AG08396 (cell line): ENCODE measurements around the gene PALLD.

Experiments
- DNase-seq: peaks from one replicate; pipeline ENCODE4 v3.0.0; 2012; ENCODE audit warnings: low spot score, mixed read lengths

PALLD gene

GRCh38 chr4:168648494-168648893 lies 151.6 kb downstream of the PALLD start:
- no peak for DNase-seq

- DNase-seq = peak; percentile 15
Observed at GRCh38 chr4:168648929-168649328, 152.1 kb downstream of the PALLD start.

GRCh38 chr4:168651374-168651773 lies 154.5 kb downstream of the PALLD start:
- no peak for DNase-seq

- DNase-seq = no peak
Observed at GRCh38 chr4:168651864-168652263, 155.0 kb downstream of the PALLD start.

GRCh38 chr4:168652755-168653154 lies 155.9 kb downstream of the PALLD start:
- no peak for DNase-seq

DNA sequence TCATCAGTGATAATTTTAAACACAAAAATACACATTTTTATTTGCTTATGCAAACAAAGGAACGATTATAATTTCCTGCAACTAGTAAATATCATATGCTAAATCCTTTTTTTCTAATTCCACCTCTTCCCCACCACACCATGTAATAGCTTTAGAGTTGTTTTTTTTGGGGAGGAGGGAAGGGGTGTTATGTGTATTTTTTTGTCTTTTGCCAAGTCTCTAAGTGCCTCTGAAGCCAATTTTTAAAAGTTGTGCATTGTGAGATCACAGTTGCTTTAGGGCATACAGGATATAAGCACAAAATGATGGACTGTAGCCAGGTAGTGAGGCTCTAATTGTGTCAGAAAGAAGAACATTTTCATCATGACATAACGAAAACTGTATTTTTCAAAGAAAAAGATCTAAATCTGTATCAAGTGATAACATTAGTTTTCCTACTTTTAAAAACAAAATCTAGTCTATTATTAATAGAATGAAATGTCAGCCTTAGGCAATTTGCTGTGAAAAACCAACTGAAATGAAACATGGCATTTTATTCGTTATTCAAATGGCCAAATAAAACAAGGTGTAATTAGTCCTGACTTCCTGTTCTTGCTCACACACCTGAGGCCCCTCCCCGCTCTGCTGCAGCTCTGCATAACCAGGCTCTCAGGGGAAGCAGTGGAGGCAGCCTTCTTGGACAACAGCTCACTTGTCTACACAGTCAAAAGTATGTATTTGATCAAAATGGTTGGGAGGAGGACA lies 157.4 kb downstream of the PALLD start:
- no peak for DNase-seq

GRCh38 chr4:168654848-168655174 lies 158.0 kb downstream of the PALLD start:
- no peak for DNase-seq

GRCh38 chr4:168655182-168655581 lies 158.3 kb downstream of the PALLD start:
- no peak for DNase-seq

DNA sequence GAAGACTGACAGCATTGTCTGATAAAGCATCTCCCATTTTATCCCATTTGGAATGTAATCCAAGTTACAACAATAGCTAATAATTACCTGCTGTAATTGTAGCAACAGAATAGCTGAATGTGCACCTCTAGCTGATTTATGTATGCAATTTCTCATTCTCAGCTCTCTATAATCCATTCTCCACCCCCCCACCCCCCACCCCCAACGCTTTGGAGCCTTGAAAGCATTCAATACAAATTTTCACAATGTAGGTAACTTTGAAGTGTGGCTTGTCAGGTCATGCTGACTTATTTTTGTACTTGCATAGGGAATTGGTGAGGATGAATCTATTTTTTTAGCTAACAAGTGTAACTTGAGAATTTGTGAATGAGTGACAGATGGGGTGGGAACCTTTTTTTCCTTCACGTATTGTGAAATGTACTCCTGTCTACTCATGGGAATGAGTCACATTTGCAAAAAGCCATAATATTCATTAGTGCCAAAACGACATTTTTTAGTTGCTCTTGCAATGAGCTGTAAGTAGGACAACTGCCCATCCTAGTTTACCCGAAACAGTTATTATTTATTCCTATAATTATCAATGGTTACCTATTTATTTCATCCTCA lies 159.3 kb downstream of the PALLD start:
- peak; percentile 74 for DNase-seq

DNA sequence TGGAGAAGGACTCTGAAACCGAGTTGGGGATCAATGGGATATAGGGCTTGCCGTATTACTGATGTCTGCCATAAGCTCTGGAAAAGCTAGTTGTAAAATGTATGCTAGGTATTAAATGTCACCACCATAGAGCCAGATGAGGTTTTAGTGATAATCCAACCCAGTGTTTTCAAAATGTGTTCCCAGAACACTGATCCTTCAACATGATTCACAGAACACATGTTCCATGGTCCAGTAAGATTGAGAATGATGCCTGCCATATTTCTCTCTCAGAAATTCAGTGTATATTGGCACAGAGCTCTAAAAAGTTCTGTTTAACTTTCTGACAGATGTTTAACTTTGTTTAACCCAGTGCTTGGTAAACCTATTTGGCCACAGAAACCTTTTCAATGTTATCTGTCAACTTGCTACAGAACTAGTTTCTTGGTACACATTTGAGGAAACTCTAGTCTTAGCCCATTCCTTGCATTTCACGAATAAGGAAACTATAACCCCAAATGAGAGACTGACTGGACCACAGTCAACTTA lies 160.2 kb downstream of the PALLD start:
- DNase-seq = no peak

GRCh38 chr4:168658751-168659150 lies 161.9 kb downstream of the PALLD start:
- no peak for DNase-seq

GRCh38 chr4:168659741-168660465 lies 163.1 kb downstream of the PALLD start:
- DNase-seq = no peak

- no peak for DNase-seq
Observed at GRCh38 chr4:168662297-168662984, 165.6 kb downstream of the PALLD start.

GRCh38 chr4:168664242-168664891 lies 167.5 kb downstream of the PALLD start:
- no peak for DNase-seq

DNA sequence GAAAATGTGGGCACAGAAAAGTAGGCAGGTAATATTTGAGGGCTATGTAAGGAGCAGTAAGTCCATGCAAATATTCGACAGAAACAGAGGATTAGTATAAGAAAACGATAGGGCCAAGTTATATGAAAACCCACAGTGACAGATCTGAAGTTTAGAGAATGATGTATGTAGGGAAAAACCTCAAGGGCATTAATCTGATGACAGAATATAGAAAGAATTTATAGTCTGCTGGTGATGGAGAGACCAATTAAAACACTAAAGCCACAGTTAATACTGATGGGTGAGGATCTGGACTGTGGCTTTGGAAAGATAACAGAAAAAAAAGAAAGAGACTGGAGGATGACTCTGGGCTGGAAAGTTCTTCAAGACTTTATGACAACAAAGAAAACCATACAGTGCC lies 169.7 kb downstream of the PALLD start:
- DNase-seq = peak; percentile 24

DNA sequence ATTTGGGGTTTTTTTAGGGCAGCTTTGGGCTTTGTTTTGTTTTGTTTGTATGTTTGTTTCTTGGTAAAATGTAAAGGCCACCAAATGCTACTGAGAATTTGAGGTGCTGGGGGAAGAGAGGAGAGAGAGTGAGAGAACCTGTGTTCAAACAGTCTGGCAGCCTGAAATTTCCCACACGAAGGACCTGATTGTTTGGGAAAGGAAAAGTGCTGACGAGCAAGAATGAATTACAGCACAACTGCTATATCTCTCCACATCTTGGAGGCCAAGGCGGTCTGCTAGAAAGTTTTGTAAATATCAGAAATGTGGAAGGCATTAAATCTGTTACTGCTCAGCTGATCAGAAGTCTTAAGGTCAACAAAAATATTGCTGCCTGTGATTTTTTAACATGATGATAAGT lies 170.5 kb downstream of the PALLD start:
- DNase-seq = no peak

DNA sequence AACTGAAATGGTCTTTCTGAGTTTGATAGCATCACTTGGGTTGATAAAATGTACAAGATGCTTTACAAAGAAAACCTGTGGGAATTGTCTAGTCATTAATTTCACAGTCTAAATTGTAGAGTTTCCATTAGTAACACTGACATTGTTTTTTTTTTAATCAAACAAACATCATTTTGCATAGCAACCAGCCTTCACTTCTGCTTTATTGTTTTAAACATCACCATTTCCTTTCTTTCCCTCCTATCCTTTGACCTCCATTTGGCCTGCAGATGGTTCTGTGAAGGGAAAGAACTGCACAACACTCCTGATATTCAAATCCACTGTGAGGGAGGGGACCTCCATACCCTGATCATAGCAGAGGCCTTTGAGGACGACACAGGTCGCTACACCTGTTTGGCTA lies 171.1 kb downstream of the PALLD start:
- no peak for DNase-seq

GRCh38 chr4:168673476-168673875 lies 176.6 kb downstream of the PALLD start:
- no peak for DNase-seq

- peak; percentile 39 for DNase-seq
Observed at GRCh38 chr4:168674077-168674747, 177.4 kb downstream of the PALLD start.

- DNase-seq = no peak
Observed at GRCh38 chr4:168674866-168675265, 178.0 kb downstream of the PALLD start.

- DNase-seq = no peak
Observed at GRCh38 chr4:168677063-168677462, 180.2 kb downstream of the PALLD start.
